NCI-H460 (cell line): Measurements from ENCODE around the gene ASIC4. TPM values are rescaled to one million over a fixed set of nuclear protein-coding genes. Genes with fewer than 3 reads are reported as not detected.

ENCODE experiments used
- DNase-seq: peaks from one replicate; pipeline ENCODE4 v3.0.0-alpha.2; 2016; ENCODE audit warnings: low read depth; ENCODE audit errors: extremely low read depth
- polyA plus RNA-seq: library from polyadenylated mRNA; depleted of rRNA; stranded (reverse); fragments of >200 nt; gene quantifications from 2 replicates; pipeline ENCODE4 v1.2.3, GENCODE V29; 2014; cell fraction: nucleus; rRNA removed
- total RNA-seq: library from RNA; depleted of rRNA; stranded (reverse); fragments of >200 nt; shearing (Covaris generic); gene quantifications from 2 replicates; pipeline ENCODE4 v1.2.3, GENCODE V29; 2014; rRNA removed

The ASIC4 gene, protein sequence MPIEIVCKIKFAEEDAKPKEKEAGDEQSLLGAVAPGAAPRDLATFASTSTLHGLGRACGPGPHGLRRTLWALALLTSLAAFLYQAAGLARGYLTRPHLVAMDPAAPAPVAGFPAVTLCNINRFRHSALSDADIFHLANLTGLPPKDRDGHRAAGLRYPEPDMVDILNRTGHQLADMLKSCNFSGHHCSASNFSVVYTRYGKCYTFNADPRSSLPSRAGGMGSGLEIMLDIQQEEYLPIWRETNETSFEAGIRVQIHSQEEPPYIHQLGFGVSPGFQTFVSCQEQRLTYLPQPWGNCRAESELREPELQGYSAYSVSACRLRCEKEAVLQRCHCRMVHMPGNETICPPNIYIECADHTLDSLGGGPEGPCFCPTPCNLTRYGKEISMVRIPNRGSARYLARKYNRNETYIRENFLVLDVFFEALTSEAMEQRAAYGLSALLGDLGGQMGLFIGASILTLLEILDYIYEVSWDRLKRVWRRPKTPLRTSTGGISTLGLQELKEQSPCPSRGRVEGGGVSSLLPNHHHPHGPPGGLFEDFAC
- total RNA-seq, result 0.17 and 0.43 TPM in 2 replicates
- polyA plus RNA-seq, result not detected in 2 replicates

GRCh38 chr2:219514196-219514761 lies at the start of gene ASIC4:
Gene ASIC4 (plus strand): TSS chr2:219514482. CDS start chr2:219514725, 243 bp downstream.
- no peak for DNase-seq

DNA sequence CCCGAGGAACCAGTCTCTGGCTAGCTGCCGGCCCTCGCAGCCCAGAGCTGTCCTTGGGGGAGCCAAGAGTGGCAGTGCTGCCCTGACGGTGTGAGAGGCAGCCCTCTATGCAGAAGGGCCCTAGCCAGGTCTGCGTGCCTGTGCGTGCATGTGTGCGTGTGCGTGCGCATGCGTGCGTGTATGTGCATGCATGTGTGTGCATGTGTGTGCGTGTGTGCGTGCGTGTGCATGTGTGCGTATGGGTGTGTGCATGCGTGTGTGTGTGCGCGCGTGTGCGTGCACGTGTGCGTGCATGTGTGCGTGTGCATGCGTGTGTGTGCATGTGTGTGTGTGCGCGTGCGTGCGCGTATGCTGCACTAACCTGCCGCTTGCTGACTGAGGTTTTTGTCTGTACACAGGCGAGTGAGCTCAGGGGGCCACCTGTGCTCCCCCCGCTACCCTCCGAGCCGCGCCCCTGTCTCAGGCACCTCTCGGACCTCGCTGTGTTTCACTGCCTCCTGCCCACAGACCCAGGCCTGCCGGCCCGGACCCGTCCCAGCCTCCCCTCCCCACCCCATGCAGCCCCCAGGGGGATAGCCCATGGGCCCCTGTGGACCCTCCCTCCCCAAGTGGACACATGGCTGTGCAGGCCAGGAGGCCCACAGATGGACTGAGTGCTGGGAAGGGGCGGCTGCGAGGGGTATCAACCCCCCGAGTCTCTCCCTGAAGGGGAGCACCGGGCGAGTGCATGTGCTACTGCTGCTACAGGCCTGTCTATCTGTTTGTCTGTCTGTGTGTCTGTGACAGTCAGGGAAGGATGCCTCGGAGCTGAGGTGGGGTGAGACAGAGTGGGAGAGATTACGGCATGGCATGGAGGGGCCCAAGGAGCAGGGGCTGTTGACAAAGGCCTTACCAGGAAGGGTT lies 48.4 kb upstream of the ASIC4 start:
- no peak for DNase-seq

- DNase-seq, result no peak
These were observed 47.2 kb upstream of the ASIC4 start for GRCh38 chr2:219466816-219467735.

- DNase-seq, result no peak
These were observed 46.6 kb upstream of the ASIC4 start for GRCh38 chr2:219467736-219468075.

DNA sequence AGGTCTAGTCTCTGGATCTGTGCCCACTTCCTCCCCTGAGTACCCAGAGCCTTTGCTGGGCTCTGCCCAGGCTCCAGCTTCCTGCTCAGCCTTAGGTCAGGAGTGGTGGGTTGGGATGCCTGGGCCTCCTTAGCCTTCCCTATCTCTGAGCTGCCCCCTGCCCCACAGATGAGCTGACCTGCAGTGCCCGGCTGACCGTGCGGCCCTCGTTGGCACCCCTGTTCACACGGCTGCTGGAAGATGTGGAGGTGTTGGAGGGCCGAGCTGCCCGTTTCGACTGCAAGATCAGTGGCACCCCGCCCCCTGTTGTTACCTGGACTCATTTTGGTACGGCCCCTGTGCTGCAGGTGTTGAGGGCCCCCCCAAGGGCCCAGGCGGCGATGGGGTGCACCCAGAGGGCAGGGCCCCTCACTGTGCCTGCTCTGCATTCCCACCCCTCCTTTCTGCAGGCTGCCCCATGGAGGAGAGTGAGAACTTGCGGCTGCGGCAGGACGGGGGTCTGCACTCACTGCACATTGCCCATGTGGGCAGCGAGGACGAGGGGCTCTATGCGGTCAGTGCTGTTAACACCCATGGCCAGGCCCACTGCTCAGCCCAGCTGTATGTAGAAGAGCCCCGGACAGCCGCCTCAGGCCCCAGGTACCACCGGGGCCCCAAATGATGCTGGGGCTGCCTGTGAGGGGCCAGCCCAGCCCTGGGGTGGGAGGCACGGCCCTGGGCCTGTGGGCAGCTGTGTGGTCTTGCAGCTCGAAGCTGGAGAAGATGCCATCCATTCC lies 45.7 kb upstream of the ASIC4 start:
- DNase-seq, result no peak

DNA sequence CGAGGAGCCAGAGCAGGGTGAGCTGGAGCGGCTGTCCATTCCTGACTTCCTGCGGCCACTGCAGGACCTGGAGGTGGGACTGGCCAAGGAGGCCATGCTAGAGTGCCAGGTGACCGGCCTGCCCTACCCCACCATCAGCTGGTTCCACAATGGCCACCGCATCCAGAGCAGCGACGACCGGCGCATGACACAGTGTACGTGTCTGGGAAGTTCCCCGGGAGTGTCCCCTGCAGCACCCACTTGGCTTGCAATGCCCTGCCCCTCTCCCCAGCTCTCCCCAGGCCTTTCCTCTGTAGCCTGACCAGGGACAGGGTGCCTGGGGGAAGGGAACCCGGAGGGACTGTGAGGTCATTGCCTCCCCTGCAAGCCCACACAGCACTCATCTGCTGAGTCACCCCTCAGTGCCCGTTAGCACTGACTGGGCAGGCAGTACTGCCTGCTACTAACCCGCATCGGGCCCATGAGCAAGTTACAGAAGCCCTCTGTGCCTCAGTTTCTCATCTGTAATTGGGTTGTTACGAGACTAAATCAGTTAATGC lies 45.0 kb upstream of the ASIC4 start:
- peak; percentile 22 for DNase-seq

- DNase-seq, result no peak
These were observed 43.9 kb upstream of the ASIC4 start for GRCh38 chr2:219470429-219470828.

DNA sequence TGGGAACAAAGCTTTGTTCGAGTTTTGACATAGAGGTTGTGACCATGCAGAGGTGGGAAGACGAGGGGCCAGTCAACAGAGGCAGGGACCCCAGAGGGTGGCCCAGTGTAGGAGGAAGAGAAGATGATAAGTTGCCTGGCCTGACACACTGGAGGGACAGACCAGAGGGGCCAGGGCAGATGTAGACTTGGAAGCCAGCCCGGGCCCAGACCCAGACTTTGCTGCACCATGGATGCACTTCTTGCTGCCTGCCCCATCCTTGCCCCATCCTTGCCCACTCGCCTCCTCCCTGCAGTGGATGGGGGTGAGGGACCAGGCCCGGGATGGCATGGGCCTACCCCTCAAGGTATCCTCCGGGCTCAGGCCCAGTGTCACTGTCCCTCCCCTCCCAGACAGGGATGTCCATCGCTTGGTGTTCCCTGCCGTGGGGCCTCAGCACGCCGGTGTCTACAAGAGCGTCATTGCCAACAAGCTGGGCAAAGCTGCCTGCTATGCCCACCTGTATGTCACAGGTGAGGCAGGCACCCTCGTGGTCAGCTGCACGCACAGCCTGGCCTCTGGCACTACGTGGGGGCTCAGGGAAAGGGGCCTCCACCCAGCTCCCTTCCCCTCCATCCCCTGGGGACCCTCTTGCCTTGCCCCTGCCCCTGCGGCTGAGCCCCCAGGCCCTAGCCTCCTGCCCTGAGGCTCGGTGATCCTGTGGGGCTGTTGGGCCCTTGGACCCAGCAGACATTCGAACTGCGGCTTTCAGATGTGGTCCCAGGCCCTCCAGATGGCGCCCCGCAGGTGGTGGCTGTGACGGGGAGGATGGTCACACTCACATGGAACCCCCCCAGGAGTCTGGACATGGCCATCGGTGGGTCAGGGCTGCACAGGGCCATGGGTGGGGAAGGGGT lies 42.6 kb upstream of the ASIC4 start:
- no peak for DNase-seq

- no peak for DNase-seq
These were observed 41.6 kb upstream of the ASIC4 start for GRCh38 chr2:219472629-219473187.

DNA sequence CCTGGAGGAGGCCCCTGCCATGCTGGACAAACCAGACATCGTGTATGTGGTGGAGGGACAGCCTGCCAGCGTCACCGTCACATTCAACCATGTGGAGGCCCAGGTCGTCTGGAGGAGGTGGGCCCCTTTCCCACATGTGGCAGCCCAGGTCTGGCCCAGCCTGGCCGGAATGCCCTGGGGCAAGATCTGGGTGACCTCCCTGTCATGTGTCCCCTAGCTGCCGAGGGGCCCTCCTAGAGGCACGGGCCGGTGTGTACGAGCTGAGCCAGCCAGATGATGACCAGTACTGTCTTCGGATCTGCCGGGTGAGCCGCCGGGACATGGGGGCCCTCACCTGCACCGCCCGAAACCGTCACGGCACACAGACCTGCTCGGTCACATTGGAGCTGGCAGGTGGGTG lies 40.8 kb upstream of the ASIC4 start:
- no peak for DNase-seq

DNA sequence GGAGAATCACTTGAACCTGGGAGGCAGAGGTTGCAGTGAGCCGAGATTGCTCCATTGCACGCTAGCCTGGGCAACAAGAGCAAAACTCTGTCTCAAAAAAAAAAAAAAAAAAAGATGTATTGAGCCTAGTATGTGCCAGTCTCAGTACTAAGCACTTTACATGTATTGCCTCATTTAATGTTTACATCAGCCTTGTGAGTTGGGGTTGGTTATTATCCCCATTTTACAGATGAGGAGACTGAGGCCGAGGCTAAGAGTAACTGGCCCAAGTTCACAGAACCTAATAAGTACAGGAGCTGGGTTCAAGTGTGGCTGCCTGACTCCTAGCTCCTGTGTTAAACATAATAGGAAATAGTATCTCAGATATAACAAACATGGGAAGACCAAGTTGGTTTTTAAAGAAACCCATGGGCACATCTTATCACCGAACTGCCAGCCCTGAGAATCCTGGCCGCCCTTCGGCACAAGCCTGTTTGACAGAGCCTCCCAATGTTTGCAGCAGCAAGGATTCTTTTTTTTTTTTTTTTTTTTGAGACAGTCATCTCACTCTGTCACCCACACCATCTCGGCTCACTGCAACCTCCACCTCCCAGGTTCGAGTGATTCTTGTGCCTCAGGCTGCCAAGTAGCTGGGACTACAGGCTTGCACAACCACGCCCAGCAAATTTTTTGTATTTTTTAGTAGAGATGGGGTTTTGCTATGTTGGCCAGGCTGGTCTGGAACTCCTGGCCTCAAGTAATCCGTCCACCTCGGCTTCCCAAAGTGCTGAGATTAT lies 39.8 kb upstream of the ASIC4 start:
- no peak for DNase-seq

GRCh38 chr2:219475278-219475677 lies 39.0 kb upstream of the ASIC4 start:
- DNase-seq, result no peak

DNA sequence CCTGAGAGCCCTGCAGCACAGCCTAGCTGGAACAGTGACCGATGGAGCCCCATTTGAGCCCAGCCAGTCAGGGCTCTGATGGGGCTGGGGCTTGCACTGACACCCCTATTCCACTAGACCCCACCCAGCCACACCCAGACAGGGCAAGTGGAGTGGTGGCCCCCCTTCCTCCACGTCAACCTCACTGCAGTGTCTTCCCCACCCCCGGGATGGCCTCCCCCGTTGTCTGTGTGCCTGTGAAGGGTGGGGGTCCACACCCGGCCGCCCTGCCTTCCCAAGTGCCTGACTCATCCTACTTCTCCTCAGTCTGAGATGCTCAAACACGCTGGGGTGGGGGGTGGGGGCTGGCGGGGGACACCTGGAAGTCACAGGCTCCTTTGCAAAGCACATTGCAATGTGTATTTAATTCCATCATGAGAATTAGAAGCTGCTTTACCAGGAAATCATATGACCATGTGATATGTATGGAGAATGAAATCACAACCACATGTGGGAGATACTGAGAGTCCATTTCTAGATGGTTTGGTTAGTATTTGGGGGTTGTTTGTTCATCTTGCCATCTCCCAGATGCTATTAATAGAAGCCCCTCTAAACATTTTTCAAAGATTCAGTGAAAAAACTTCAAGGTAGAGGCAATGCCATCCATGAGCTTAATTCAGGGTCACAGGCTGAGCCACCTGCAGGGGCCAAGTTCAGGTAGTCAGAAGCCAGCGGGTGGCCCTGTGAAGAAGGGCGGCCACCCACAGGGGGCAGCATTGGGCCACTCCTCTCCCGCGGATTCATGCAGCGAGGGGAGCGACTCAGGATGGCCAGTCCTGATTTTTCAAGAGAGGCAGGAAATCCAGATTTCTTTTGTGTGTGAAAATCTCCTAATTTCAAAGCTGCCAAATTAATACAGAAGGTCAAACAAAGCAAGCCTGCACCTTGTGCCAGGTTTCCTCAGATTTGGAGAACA lies 38.3 kb upstream of the ASIC4 start:
- DNase-seq, result peak; percentile 44

- no peak for DNase-seq
These were observed 37.6 kb upstream of the ASIC4 start for GRCh38 chr2:219476652-219477151.

- no peak for DNase-seq
These were observed 37.1 kb upstream of the ASIC4 start for GRCh38 chr2:219477179-219477578.
